GM18502 (cell line): ENCODE data around the gene FILIP1L.

Experiments used
- ATAC-seq: cut with Tn5 transposase; IDR thresholded peaks from one replicate; pipeline ENCODE4 v1.9.1; 2021; ENCODE audit warnings: mild to moderate bottlenecking; ENCODE audit not compliant: unreplicated experiment, poor library complexity

Gene FILIP1L

GRCh38 chr3:99984668-99985067 lies 129.6 kb downstream of the FILIP1L start:
- no peak for ATAC-seq

DNA sequence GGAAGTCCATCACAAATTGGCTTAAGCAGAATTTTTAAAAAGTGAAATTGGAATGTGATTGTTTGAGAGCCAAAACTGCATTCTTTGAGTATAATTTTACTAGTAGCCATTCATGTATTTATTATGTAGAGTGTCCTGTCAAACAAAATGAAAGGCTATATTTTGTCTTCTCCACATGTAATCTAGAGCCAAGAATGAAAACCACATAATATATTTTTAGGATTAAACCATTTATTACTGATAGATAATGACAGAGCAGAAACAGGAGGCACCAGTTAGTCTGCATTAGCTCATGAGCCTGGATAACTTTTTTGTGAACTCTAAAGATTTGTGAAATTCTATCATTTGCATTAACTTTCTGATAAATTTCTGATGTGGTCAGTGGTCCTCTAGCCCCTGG lies 130.2 kb downstream of the FILIP1L start:
- ATAC-seq, result no peak

GRCh38 chr3:99982650-99983049 lies 131.7 kb downstream of the FILIP1L start:
- ATAC-seq, result no peak

- no peak for ATAC-seq
Measured at GRCh38 chr3:99981138-99981537, 133.2 kb downstream of the FILIP1L start.

GRCh38 chr3:99980606-99981005 lies 133.7 kb downstream of the FILIP1L start:
- no peak for ATAC-seq

- no peak for ATAC-seq
Measured at GRCh38 chr3:99978221-99978620, 136.1 kb downstream of the FILIP1L start.

DNA sequence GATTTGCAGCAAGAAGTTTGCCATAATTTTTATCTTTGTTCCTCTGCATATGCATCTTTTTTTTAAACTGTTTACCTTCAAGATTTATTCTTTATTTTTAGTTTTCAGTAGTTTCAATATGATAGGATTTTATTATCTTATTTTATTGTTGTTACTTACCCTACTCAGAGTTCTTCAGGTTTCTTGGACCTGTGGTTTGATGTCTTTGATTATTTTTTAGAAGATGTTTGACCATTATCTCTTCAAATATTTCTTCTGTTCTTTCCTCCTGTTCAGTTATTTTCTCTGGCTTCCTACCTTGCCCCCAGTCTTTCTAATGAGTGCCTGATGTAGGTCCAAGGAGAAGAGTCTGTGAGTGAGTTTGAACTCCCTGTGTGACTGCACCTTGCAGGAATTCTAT lies 137.7 kb downstream of the FILIP1L start:
- ATAC-seq, result no peak

DNA sequence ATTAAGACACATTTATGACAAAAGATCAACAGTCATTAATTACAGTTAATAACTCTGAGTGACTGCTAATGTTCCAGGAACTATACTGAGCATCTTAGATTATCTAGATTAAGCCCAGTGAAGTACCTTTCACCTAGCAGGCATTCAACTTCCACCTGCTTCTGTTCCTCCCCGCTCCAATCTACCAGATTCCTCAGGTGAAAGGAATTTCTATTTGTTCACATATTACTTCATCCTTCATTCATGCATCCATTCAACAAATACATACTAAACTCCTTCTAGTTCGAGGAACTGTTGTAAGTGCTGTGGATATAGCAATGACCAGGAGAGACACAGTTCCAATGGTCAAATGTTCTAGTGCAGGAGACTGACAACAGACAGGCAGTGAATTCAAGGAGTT lies 139.3 kb downstream of the FILIP1L start:
- ATAC-seq, result no peak

DNA sequence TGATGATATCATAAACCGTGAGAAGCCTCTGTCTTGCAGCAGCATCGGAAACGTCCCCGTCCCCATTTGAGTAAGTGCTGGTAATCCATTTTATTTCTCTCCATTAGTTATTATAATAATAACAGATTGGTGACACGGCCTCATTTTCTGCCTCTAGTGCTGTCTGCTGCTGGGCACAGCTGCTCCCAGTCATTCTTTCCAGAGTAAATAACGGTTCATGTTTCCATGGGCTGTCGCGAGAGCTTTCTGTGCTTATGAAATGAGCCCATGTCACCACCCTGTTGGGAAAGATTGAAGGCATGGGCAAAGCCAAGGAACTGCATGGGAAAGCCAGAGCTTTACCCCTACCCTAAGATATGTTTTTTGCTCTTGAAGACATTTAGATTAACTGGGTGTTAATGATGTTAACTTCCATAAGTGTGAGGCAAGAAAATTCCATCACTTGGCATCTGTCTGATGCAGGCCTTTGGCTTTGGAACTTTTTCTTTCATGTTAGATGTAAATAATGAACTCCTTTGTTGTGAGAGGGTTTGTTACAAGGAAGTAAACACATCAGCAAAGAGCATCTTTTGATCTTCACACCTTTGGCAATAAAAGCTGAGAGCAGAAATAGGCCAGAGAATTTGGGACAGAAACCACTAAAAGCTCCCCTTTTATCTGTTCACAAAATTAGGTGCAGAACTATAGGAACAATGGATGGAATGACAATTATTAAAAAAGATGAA lies 141.8 kb downstream of the FILIP1L start:
- ATAC-seq, result no peak

DNA sequence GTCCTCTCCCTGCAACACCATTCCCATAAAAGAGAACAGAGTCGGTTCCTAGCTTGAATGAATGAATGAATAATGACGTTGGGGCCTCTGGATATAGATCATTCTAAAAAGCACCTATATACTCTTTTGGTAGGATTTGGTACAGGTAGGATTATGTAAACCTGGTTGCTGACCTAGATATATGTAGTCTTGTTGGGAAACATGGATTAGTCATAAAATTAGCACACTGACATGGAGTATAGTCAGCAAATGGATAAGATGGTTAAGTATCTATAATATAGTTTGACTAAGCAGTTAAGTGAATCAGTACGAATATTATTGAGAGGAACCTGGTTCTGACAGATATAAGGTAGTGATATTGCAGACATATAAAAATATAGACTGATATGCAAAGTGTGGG lies 142.5 kb downstream of the FILIP1L start:
- no peak for ATAC-seq

DNA sequence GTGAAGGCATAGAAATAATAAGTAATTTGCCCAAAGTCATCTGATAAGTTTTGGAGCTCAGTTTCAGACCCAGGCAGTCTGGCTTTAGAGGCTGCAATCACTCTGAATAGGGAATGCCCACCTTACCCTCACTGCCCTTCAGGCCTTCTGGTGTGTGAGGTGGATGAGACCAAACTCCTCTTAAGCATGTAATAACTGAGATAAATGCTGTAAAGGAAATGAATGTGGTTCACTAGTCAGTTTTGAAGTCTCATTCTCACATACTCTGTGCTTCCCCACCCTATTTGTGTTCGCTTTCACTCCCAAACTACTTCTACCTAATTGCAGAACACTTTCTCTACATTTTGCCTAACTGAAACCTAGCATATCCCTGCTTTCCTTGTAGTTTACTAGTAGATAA lies 144.1 kb downstream of the FILIP1L start:
- ATAC-seq, result peak; percentile 98

- no peak for ATAC-seq
Measured at GRCh38 chr3:99969136-99969535, 145.2 kb downstream of the FILIP1L start.

GRCh38 chr3:99967796-99968195 lies 146.5 kb downstream of the FILIP1L start:
- no peak for ATAC-seq

DNA sequence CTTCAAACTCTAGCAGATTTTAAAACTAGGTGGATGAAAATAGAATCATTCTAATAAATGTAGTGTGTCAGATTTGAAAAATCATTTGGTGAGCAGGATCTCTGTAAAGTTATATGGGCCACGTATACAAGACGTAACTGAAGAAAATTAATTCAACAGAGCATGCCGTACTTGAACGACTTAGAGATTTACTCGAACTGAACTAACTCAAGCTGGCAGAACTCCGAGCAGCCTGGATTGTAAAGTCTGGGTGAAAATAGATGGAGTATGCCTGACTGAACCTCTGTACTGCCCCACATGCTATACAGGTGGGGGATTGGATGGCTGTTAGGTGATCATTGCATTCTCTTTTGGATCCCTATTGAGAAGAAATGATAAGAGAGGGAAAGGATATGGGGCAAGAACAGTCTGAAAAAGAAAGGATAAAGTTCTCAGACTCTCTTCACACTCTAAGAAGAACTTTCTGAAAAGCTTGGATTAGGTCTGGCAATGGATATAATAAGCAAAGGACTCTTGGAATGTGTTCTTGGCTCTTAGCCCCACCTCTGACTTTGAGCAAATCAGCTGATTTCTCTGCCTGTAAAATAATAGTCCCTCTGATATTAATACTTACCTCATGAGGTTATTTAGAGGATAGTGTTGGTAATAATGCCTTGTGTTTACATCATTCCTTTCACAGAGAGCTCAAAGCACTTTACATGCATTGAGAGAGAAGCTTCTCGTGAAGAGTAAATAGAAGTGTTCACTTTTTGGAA lies 147.5 kb downstream of the FILIP1L start:
- no peak for ATAC-seq

GRCh38 chr3:99965681-99966408 lies 148.5 kb downstream of the FILIP1L start:
- no peak for ATAC-seq

GRCh38 chr3:99965077-99965476 lies 149.2 kb downstream of the FILIP1L start:
- no peak for ATAC-seq

GRCh38 chr3:99962703-99963102 lies 151.6 kb downstream of the FILIP1L start:
- ATAC-seq, result no peak

DNA sequence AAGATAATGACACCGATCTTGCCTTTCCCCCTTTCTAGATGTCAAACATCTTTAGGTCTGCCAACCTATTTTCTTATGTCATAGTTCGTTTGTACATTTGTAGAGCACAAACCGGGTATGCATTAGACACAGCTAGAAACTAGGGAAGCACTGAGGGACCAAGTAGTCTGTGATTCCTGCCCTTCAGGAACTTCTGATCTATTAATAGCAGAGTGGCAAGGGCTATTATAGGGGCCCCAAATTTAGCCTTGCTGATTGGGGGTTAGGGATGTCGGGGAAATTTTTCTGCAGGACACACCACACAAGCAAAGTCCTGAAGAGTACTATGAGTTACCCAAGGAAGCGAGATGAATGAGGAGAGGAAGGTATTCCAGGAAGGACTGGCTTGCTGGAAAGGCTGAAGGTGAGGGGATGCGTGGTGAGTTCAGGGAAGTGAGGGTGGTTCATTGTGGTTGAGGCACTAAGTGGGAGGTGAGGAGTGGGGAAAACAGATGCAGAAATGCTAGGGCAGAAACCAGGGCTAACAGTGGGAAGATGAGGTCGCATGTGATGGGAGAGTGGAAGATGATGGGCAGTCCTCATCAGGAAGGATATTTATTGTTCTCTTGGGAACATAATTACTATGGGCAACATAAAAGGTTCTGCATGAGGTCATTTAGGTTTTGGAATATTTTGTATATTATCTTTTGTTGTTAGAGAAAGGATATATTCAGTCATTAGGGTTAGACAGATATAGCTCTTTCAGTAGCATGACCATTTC lies 152.4 kb downstream of the FILIP1L start:
- ATAC-seq, result no peak

DNA sequence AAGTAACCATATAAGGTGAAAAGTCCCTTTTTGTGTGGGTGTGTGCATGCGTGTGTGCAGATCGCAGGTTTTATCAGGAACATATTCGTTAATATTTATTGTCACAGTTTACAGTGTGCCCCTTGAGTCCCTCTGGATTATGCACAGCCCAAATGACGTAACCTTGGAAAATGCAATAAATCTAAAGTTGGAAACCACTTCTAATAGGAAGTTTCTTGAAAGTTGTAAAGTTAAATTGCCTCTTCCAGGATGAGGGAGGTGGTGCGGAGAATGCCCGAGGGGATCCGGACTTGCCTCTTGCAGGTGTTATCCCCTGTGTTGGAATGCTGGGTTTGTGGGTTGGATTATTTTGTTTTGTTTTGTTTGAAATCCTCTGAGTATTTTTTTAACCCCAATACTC lies 153.4 kb downstream of the FILIP1L start:
- ATAC-seq, result no peak

DNA sequence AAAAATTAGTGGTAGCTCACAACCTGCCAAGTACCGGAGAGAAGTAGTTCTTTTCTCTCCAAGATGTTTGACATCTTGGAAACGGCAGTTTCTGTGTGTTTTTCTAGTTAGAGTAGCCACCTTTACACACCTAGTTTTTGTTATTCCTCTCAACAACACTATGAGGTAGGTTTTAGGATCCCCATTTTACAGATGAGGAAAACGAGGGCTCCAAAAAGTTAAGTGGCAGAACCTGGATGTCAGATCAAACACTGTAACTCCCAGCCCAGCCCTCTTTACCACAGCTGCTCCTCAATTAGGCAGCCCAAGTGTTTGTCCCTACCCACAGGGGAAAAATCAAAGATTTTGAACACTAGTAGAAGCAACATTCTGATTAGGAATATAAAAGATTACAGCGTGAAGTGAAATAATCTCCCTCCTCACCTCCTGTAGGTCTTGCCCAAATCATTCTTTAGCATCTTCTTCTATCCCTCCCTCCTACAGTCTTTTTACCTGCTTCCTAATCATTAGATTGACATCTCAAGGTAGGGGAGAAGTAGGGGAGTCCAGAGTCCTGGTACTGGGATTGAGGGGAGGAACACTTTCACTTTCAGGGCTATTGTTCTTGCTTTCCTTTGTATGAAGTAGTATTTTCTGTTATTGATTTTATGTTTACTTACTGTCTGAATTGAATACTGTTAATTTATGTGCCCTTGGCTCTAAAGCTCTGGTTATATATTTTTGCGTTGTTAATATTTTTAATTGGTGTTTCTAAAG lies 154.0 kb downstream of the FILIP1L start:
- ATAC-seq, result no peak
